ENCODE measurements around the gene EFL1.

EFL1 gene

DNA sequence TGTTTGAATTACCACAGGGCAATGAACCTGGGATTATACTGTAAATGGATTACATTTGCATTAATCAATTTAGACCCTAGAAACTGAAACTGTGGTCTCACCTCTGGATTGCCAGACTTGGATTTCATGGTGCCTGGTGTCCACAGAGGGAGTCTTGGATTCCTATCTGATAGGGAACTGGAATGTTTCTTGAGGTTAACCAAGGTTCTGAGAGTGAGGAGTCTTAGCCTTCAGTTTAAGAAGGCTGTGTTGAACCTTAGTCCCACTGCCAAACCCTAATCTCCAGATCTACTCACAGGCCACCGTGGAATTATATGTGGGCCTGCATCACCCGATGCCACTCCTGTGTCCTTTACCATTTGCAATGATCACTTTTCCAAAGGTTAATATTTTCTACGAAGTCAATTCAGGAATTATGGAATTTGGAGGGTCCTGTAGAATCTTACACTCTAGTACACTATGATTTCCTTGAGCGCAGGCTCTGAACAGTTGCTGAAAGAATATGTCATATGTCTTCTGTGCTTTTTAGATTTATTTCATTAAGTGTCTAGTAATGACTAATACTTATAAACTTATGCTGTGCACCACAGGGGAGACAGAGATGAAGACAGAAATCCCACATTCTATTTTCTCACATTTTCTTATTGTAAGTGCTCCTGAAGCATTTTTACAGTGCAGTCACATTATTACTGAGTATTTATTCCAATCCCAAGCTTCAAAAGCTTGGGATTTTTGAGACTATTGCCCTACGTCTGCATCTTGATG is 87.9 kb downstream of the EFL1 start:
- Mint-ChIP-seq H3K4me3 (no peak overlapping the region), H3K4me1 (peaks cover 2% of the 10 kb centered on the region), H3K27me3 (no peaks in the 10 kb centered on the region), H3K9me3 (no peaks in the 10 kb centered on the region), H3K36me3 (peaks cover 2% of the 10 kb centered on the region), H3K27ac (no peak overlapping the region)
- CTCF ChIA-PET: no interaction called here
- DNase-seq: no peak

DNA sequence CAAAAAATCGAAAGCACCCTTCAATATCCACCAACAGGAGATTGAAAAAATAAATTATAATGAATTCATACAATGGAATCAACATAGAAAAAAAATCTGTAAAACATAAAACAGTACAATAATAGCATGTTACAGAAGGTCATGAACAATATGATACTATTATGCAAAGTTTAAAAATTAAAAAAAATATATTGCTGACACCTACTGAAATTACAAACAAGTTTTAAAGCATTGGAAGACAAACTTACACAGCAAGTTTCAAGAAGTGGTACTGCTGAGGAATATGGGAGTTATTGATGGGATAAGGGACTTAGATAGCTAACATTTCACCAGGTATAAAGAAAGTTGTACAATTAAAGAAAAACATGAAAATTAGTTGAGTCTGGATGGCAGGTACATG is 89.4 kb downstream of the EFL1 start:
- CTCF ChIA-PET: no interaction called here
- Mint-ChIP-seq H3K4me3 (no peak overlapping the region), H3K36me3 (peaks cover 13% of the 10 kb centered on the region), H3K27ac (no peak overlapping the region), H3K27me3 (no peaks in the 10 kb centered on the region), H3K9me3 (no peaks in the 10 kb centered on the region), H3K4me1 (peaks cover 16% of the 10 kb centered on the region)
- no peak for DNase-seq

DNA sequence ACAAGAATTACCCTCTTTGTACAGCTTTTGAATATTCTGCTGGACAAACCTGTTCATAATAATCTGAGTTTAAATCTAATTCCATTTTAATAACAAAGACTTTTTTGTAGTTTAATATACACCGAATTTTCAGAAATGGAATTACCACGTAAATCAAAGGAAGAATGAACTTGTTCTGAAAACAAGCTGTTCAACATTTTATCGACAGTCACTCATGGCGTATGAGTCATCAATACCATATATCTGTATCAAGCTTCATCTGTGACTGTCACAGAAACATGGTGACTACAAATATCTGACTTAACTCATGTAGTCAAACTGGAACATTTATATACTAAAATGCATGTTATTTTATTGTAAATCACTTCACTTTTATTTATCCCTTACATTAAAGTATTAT is 90.0 kb downstream of the EFL1 start:
- CTCF ChIA-PET: no interaction called here
- H3K4me3 Mint-ChIP-seq: no peak overlapping the region
- peaks cover 16% of the 10 kb centered on the region for H3K4me1 Mint-ChIP-seq

DNA sequence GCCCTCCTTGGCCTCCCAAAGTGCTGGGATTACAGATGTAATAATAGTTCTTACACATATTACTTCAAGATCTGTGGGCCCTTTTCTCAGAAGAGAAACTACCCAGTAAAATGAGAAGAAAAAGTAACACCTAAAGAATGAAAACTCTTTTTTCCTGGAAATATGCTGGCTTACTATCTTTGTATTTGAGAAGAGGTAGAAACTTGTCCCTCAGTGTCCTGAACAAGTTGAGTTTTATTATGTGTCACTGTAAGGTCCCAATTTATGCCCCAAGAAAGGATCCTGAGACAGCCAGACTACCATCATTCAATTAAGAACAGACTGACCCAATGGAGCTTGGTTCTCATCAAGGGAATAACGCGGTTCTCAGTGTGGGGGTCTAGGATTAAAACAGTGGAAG is 93.8 kb downstream of the EFL1 start:
- H3K9me3 Mint-ChIP-seq: no peaks in the 10 kb centered on the region
- peaks cover 16% of the 10 kb centered on the region for H3K36me3 Mint-ChIP-seq
- DNase-seq: no peak
- H3K27ac Mint-ChIP-seq: no peak overlapping the region
- no peak overlapping the region for H3K4me3 Mint-ChIP-seq
- CTCF ChIA-PET: no interaction called here
- peaks cover 30% of the 10 kb centered on the region for H3K4me1 Mint-ChIP-seq
- no peaks in the 10 kb centered on the region for H3K27me3 Mint-ChIP-seq

More for the DNA sequence above, 90.0 kb downstream of the EFL1 start:
- DNase-seq: no peak
- Mint-ChIP-seq H3K36me3 (peaks cover 13% of the 10 kb centered on the region), H3K27me3 (no peaks in the 10 kb centered on the region), H3K27ac (no peak overlapping the region), H3K9me3 (no peaks in the 10 kb centered on the region)

DNA sequence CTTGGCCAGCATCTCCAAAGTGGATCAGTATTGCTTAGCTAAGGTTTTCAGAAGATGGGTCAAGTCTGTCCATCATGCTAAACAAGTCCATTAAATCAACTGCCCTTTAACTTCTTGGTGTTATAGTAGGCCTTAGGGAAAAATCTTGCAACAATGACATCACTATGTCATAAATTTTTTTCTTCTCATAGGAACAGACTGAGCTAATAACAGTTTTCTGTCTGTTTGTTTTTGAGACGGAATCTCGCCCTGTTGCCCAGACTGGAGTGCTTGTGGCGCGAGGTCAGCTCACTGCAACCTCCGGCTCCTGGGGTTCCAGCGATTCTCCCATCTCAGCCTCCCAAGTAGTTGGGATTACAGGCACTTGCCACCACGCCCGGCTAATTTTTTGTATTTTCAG is 94.2 kb downstream of the EFL1 start:
- H3K9me3 Mint-ChIP-seq: no peaks in the 10 kb centered on the region
- no peaks in the 10 kb centered on the region for H3K27me3 Mint-ChIP-seq
- no peak for DNase-seq
- no peak overlapping the region for H3K4me3 Mint-ChIP-seq
- peaks cover 30% of the 10 kb centered on the region for H3K4me1 Mint-ChIP-seq
- CTCF ChIA-PET: no interaction called here
- no peak overlapping the region for H3K27ac Mint-ChIP-seq
- H3K36me3 Mint-ChIP-seq: peaks cover 16% of the 10 kb centered on the region

DNA sequence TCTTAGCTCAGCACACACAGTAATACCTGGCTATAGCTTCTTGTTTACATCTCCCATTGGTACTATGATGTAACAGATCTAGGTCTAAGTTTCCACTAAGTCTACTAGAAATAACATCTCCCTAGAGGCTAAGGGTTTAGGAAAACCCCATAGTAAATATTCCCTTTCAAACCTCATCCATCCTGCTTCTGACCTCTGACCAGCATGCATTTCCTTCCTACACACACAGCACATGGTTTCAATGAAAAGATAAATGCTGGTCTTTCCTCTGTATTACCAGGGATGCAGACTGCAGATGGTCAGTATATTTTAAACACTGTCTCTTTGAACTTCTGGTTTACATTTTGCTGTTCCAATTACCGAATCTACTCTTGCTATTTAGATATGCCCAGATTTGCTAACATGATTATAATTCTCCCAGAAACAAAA is 96.6 kb downstream of the EFL1 start:
- no peaks in the 10 kb centered on the region for H3K9me3 Mint-ChIP-seq
- no peak overlapping the region for H3K4me3 Mint-ChIP-seq
- peaks cover 30% of the 10 kb centered on the region for H3K4me1 Mint-ChIP-seq
- CTCF ChIA-PET: interaction anchor here (1.4 kb wide), 1 partner anchor 26 kb away, joined by 3 read pairs; no protein-coding TSS in a partner anchor
- no peak overlapping the region for H3K27ac Mint-ChIP-seq
- DNase-seq: no peak
- H3K36me3 Mint-ChIP-seq: peaks cover 30% of the 10 kb centered on the region
- no peaks in the 10 kb centered on the region for H3K27me3 Mint-ChIP-seq

DNA sequence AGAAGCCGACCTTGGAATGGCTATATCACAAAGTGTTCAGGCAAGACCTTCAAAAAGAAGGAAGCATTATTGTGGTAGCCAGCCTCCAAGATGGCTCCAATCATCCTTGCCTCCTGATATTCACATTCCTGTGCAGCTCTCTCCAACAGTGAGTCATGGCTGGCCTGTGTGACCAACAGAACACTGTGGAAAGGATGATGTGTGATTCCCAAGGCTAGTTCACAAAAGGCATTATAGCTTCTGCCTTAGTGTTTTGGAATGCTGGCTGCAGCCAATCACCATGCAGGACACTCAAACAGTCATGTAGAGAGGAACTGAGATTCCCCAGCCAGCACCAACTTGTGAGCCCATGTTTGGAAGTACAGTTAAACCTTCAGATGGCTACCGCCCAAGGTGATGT is 102.6 kb downstream of the EFL1 start:
- H3K9me3 Mint-ChIP-seq: no peaks in the 10 kb centered on the region
- peaks cover under 1% of the 10 kb centered on the region for H3K4me1 Mint-ChIP-seq
- no peak for DNase-seq
- H3K27ac Mint-ChIP-seq: no peak overlapping the region
- CTCF ChIA-PET: no interaction called here
- no peaks in the 10 kb centered on the region for H3K27me3 Mint-ChIP-seq
- peaks cover 27% of the 10 kb centered on the region for H3K36me3 Mint-ChIP-seq
- H3K4me3 Mint-ChIP-seq: no peak overlapping the region

DNA sequence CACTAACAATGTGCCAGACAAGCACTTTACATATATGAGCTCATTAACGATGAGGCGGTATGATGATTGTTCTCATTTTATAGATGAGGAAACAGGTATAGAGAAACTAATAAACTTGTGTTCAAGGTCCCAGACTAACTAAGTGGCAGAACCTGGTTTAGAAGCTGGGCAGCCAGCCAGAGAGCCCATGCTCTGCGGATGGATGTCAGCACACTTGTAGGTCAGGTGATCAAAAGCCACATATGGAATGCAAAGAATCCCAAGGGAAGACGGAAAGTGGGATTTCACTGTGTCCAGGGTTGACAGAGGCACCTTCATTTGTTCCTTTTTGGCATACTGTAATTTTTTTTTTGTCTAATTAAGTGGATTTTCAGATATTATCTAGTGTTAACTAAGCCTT is 103.7 kb downstream of the EFL1 start:
- CTCF ChIA-PET: interaction anchor here (0.6 kb wide), 1 partner anchor 16 kb away, joined by 3 read pairs; no protein-coding TSS in a partner anchor
- Mint-ChIP-seq H3K27me3 (no peaks in the 10 kb centered on the region), H3K36me3 (peaks cover 24% of the 10 kb centered on the region), H3K4me1 (no peaks in the 10 kb centered on the region), H3K9me3 (no peaks in the 10 kb centered on the region), H3K27ac (no peak overlapping the region), H3K4me3 (no peak overlapping the region)
- no peak for DNase-seq

DNA sequence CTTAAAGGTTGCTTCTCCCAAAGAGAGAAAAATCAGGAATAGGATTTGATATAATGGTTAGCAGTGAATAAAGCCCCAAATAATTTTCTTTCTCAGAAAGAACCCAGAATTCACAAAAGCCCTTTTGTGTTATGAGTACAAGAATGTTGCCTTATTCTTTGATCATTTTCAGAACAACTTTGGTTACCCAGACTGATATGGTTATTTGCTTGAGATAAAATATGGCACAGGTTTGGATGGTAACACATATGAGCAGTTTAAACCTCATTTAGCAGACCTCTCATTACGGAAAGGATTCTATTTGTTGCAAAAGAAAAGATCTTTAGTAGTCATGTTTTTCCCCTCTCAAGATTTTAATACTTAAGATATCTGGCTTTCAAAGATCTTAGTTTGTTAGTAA is 111.9 kb downstream of the EFL1 start:
- DNase-seq: no peak
- no peaks in the 10 kb centered on the region for H3K4me1 Mint-ChIP-seq
- H3K27ac Mint-ChIP-seq: no peak overlapping the region
- no peaks in the 10 kb centered on the region for H3K9me3 Mint-ChIP-seq
- CTCF ChIA-PET: interaction anchor here (0.9 kb wide), 1 partner anchor 11 kb away, joined by 3 read pairs; no protein-coding TSS in a partner anchor
- no peak overlapping the region for H3K4me3 Mint-ChIP-seq
- no peaks in the 10 kb centered on the region for H3K27me3 Mint-ChIP-seq
- H3K36me3 Mint-ChIP-seq: peaks cover 23% of the 10 kb centered on the region

DNA sequence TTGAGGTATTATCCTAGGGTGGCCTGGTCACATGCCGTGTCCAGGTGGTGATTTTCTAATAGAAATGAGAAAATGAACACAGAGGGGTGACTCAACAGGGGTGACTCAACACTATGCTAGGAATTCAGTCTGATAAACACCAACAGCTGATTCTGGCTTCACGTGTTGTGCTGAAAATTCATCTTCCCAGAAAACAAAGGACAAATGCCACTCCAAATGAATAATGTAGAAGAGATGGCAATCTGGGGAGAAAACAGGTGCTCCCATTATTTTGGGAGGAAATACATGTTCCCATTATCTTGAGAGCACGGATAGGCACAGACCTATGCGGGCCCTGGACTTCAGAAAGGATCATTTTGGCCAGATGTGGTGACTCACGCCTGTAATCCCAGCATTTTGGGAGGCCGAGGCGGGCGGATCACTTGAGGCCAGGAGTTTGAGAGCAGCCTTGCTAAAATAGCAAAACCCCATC is 115.5 kb downstream of the EFL1 start:
- no peaks in the 10 kb centered on the region for H3K27me3 Mint-ChIP-seq
- CTCF ChIA-PET: no interaction called here
- H3K36me3 Mint-ChIP-seq: peaks cover 19% of the 10 kb centered on the region
- H3K27ac Mint-ChIP-seq: no peak overlapping the region
- no peaks in the 10 kb centered on the region for H3K9me3 Mint-ChIP-seq
- no peak overlapping the region for H3K4me3 Mint-ChIP-seq
- no peaks in the 10 kb centered on the region for H3K4me1 Mint-ChIP-seq
- DNase-seq: no peak

DNA sequence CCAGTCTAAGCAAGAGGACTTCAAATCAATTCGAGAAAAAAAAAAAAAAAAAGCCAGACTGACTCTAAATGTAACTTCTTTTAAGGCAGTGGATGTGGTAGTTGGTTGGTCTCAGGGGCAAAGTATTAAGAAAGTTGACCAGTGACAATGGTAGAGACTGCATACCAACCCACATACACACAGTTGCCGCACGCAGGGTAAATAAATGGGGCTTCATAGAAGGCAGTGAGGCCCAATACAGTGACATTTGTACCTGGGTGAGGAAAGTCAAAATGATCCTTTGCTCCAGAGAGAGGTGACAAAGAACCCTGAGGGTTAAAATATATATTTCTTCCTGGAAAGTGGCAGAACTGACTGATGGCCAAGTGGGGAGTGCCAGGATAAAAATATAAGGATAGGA is 116.0 kb downstream of the EFL1 start:
- H3K9me3 Mint-ChIP-seq: no peaks in the 10 kb centered on the region
- no peaks in the 10 kb centered on the region for H3K27me3 Mint-ChIP-seq
- H3K27ac Mint-ChIP-seq: no peak overlapping the region
- no peak overlapping the region for H3K4me3 Mint-ChIP-seq
- DNase-seq: no peak
- CTCF ChIA-PET: no interaction called here
- no peaks in the 10 kb centered on the region for H3K4me1 Mint-ChIP-seq
- peaks cover 15% of the 10 kb centered on the region for H3K36me3 Mint-ChIP-seq

DNA sequence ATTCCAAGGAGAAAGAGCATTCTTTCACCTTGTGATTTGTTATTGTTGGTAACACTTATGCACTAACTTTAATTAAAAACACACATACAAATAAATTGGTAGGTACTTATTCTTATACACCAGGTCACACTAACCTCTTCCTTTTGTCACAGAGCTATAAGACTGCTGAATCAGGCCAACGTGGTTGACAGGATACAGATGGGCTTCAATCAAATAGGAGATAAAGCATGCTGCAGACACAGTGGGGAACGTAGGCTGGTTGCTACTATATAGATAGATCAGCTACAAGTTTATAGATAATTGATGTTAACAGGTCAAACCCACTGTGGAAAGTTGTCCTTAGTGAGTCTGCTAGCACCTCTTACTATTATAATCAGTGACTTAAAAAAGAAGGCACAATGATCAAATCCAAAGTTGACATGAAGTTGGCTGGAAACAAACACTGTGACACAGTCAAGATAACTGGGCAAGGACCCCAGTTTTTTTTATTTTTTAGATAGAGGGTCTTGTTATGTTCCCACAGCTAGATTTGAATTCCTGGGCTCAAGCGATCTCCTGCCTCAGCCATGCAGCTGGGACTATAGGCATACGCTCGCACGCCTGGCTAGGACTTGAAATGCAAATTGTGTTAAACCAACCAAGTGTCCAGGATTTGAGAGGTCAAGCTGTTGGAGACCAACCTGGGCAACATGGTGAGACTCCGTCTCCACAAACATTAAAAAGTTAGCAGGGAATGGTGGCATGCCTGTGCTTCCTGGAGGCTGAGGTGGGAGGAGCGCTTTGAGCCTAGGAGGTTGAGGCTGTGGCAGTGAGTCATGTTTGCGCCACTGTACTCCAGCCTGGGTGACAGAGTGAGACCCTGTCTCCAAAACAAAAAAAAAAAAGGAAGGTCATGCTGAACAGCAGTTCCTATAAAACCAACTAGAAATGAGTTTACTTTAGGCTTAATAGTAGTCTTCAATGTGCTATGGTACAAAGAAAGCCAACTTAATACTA is 118.8 kb downstream of the EFL1 start:
- CTCF ChIA-PET: interaction anchor here (1.4 kb wide), 1 partner anchor 36 kb away, joined by 5 read pairs; no protein-coding TSS in a partner anchor
- Mint-ChIP-seq H3K27ac (no peak overlapping the region), H3K9me3 (no peaks in the 10 kb centered on the region), H3K27me3 (no peaks in the 10 kb centered on the region), H3K4me3 (no peak overlapping the region), H3K4me1 (no peaks in the 10 kb centered on the region), H3K36me3 (peaks cover 3% of the 10 kb centered on the region)
- DNase-seq: no peak

DNA sequence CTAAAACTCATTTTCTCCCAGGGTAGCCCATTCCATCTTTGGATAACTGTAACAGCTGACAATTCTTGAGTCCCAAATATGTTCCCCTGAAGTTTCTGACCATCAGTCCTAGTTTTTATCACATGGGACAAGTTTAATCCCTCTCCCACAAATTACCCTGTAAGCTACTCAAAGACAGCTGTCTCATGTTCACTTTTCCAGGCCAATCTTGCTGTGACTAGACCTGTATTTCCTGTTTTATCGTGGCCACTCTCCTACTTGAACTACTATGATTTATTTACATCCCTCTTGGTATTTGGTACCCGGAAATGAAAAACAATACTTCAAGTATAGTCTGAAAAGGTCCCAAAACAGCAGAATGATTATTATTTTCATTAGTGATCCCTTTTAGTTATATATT is 121.6 kb downstream of the EFL1 start:
- peaks cover 7% of the 10 kb centered on the region for H3K36me3 Mint-ChIP-seq
- no peak for DNase-seq
- CTCF ChIA-PET: interaction anchor here (1.2 kb wide), 1 partner anchor 33 kb away, joined by 4 read pairs; no protein-coding TSS in a partner anchor
- H3K4me1 Mint-ChIP-seq: no peaks in the 10 kb centered on the region
- no peak overlapping the region for H3K27ac Mint-ChIP-seq
- no peak overlapping the region for H3K4me3 Mint-ChIP-seq
- no peaks in the 10 kb centered on the region for H3K9me3 Mint-ChIP-seq
- H3K27me3 Mint-ChIP-seq: no peaks in the 10 kb centered on the region

DNA sequence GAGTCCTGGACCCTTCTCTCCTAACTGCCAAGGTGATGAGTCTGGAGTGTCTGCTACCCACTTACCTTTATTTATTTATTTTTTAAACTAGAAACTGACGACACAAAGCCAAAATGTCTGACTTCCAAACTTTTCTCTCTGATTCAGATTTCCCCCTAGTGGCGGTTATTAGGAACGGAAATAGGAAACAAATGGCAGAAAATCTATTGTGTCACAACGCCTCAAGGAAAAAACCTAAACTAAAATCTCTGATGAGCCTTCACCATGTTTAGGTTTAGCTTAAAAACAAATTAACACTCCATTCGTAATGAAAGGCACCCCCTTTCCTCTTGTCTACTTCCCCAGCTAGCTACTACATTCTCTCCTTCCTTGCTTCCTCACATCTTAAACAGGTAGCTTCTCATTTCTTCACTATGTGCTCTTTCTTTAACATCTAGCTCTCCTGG is 122.7 kb downstream of the EFL1 start:
- Mint-ChIP-seq H3K9me3 (no peaks in the 10 kb centered on the region), H3K36me3 (peaks cover 12% of the 10 kb centered on the region), H3K4me3 (no peak overlapping the region), H3K4me1 (no peaks in the 10 kb centered on the region), H3K27ac (no peak overlapping the region), H3K27me3 (no peaks in the 10 kb centered on the region)
- DNase-seq: no peak
- CTCF ChIA-PET: interaction anchor here (0.8 to 1.1 kb wide), 10 partner anchors 9 to 658 kb away, joined by 3 to 8 read pairs (median 4); no protein-coding TSS in a partner anchor
